ENCODE data around the gene PGAP2.
A peak's percentile ranks its signal among the peaks of the same experiment; 100 is the strongest.
"Not testable (repeated sequence)": the region's sequence is repeated elsewhere in the genome, so short reads cannot be mapped to it uniquely, and the experiment has no call there.

PGAP2 gene

DNA sequence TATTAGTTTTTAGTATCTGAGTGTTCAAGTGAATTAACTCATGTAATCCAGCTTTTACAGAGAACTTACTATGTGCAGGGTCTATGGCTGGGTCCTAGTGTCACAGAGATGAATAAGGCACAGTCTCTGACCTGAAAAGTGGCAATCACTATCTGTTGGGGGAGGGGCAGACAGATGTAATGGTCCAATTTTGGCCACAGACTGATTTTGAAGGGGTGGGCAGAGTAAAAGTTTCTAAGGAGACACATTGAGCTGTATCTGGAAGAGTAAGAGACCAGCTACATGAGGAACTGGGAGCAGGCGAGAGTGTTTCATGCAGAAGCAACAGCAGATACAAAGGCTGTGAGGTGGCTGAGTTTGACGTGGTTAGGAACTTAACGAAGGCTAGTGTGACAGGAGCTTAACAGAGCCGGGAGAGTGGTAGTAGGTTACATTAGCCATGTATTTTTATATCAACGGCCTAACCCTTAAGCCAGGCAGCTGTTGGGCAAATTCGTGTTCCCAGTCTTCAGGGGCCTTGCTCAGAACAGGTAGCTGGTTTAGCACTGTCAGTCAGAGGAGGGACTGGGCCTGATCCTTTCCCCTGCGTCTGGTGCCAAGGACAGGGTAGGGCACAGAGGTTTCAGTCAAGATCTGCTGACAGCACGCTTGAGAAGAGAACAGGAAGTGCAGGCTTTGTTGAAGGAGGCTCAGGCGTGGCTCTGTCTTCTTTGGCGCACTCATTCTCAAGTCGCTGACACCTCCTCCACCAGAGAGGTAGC, 45.7 kb downstream of the PGAP2 start:
- no peak for FAIRE-seq
- no peak for DNase-seq (ENCODE audit: extremely low spot score, insufficient read length, low read depth)

DNA sequence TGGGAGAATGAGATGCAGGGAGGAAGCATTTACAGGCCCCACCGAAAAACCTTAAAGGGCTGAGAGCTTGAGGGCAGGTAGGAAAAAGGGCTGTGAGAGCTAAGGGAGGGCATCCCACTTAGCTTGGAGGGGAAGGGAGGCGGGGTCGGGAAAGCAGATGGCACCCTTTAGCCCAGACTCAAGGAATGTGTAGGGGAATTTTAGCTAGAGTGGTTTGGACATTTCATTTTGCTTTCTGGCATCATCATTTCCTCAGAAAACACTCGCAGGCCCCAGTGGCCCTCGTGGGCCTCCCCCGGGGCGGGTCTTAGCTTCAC, 46.3 kb downstream of the PGAP2 start:
- no peak for DNase-seq (ENCODE audit: extremely low spot score, insufficient read length, low read depth)
- no peak for FAIRE-seq

DNA sequence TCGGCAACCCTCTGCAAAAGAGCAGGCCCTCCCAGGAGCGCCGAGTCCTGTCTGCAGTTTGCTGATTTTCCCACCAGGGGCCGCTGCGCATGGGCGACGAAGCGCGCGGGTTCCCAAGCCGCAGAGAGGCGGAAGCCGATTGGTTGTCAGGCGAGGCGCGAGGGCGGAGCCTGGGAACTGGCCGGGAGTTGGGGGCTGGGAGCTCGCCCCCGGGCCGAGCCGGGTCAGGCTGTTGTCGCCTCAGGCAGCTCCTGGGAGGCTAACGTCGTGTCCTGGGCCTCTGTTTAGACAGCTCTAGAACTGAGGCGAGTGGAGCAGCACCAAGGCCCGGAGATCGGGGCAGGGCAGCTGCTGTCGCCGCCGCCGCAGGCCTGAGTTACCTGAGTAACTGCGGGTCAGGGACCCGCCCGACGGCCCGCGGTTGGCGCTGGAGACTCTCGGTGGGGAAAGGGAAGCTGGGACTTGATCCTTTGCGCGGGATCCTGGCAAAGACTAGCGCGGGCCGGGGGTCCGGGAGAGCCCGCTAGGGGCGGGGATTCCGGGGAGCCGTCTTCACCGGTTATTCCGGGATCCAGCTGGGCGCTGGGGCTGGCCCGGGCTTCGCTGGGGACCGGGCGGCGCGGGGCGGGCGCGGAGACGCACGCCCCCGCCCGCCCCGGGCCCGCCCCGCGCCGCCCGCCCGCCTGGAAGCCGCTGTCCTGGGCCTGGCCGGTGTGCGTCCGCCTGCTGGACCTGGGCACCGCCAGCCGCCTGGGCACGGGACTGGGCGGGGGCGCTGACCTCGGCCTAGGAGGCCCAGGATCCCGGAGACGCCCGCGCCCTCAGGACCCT, 46.8 kb downstream of the PGAP2 start, which contains the start of gene STIM1:
STIM1 (plus strand) TSS at position 688 of the 831 bp plus-strand sequence. CDS start 607 bp downstream, outside the sequence.
- FAIRE-seq (peak; percentile 95), DNase-seq (ENCODE audit: extremely low spot score, insufficient read length, low read depth) (peak; percentile 85)

GRCh38 chr11:3855808-3856491, 47.6 kb downstream of the PGAP2 start:
- DNase-seq (ENCODE audit: extremely low spot score, insufficient read length, low read depth), result no peak
- FAIRE-seq, result peak; percentile 31

- DNase-seq (ENCODE audit: extremely low spot score, insufficient read length, low read depth) (no peak), FAIRE-seq (no peak)
These were observed 48.6 kb downstream of the PGAP2 start for GRCh38 chr11:3856856-3857553.

DNA sequence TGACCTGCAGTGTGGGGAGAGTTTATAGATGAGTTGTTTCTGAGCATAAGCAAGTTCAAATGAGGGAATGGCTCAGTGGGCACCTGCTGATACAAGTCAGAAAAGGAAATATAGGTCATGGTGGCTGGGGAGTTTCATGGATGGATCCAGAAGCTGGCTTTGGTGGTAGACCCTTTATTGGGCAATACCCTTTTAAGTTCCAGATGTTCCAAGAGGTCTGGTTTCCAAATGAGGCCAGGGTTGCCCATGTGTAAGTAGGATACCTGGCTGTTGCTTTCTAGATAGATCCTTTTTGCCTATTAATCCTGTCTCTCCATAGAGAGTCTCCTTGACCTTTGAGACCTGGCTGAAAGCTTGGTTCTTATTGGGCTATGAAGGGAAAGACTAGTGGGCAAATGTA, 49.3 kb downstream of the PGAP2 start:
- FAIRE-seq, result no peak
- no peak for DNase-seq (ENCODE audit: extremely low spot score, insufficient read length, low read depth)

- peak; percentile 85 for FAIRE-seq
These were observed 51.1 kb downstream of the PGAP2 start for GRCh38 chr11:3859373-3859881.

GRCh38 chr11:3860375-3860774, 52.0 kb downstream of the PGAP2 start:
- DNase-seq (ENCODE audit: extremely low spot score, insufficient read length, low read depth) (no peak), FAIRE-seq (no peak)

More at GRCh38 chr11:3859373-3859881, 51.1 kb downstream of the PGAP2 start:
- no peak for DNase-seq (ENCODE audit: extremely low spot score, insufficient read length, low read depth)

DNA sequence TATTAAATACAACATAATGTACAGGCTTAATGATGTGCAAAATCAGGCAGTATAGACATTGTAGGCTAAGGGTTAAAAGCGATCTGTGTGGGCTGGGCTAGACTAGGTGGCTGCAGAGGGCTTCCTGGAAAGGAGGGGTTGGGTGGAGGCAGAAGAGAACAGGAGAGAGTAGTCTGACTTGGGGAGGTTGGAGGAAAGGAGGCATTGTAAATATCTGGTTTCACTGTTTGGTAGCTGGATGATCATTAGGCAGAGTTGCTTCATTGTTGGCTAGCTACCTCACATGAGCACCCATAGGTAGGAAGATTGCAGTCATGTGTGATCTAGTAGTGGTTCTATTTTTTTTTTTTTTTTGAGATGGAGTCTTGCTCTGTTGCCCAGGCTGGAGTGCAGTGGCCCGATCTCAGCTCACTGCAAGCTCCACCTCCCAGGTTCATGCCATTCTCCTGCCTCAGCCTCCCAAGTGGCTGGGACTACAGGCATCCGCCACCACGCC, 52.6 kb downstream of the PGAP2 start:
- not testable (repeated sequence) for DNase-seq (ENCODE audit: extremely low spot score, insufficient read length, low read depth)
- FAIRE-seq, result peak; percentile 39

GRCh38 chr11:3861683-3862082, 53.3 kb downstream of the PGAP2 start:
- FAIRE-seq, result no peak
- DNase-seq (ENCODE audit: extremely low spot score, insufficient read length, low read depth), result no peak

- FAIRE-seq (peak; percentile 75), DNase-seq (ENCODE audit: extremely low spot score, insufficient read length, low read depth) (no peak)
These were observed 57.2 kb downstream of the PGAP2 start for GRCh38 chr11:3865388-3866193.

GRCh38 chr11:3866206-3866605, 57.8 kb downstream of the PGAP2 start:
- FAIRE-seq (peak; percentile 29), DNase-seq (ENCODE audit: extremely low spot score, insufficient read length, low read depth) (no peak)

- FAIRE-seq (no peak), DNase-seq (ENCODE audit: extremely low spot score, insufficient read length, low read depth) (no peak)
These were observed 58.5 kb downstream of the PGAP2 start for GRCh38 chr11:3866836-3867208.

DNA sequence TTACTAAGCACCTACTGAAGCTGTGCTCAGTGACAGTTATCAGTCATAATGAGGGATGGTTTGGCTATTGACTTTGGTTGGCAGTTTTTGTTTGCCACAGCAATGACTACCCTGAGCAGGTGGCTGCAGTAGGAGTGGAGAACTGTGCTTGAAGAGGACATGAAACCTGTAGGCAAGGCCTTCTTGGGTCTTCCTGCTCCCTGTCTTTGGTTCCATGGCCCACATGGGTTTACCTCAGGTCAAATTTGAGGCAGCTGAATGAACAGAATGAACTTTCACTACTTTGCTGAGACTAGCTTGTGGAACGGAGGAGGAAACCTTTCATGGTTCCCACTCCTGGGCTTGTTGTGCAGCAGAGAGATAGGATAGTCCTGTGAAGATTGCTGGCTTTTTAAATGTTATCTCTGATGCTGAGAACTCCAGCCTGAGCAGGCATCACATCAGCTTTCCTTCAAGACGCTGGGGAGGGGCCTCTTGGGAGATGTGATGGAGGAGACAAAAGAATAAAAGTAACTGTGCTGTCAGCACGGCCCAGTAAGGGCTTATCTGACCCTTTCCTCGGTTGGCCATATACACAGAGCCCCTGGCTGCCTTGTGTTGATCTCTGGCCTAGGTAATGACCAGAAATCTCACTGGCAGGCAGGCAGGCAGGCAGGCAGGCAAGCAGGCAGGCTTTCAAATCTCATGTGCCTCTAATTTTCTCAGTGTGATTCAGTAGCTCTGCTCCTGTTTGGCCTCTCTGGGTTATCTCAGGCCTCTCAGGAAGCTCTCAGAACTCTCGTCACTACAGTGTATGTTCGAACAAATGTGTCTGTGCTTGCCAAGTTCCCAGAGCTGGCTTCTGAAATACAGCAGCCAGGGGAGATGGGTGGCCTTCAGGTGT, 59.1 kb downstream of the PGAP2 start:
- peak; percentile 69 for FAIRE-seq

GRCh38 chr11:3873712-3874349, 65.5 kb downstream of the PGAP2 start:
- FAIRE-seq, result no peak
- DNase-seq (ENCODE audit: extremely low spot score, insufficient read length, low read depth), result no peak

More for the DNA sequence above, 59.1 kb downstream of the PGAP2 start:
- DNase-seq (ENCODE audit: extremely low spot score, insufficient read length, low read depth), result no peak
